Myocyte (in vitro differentiated cells): ENCODE data around the gene VSIG10L2. TPM values are rescaled to one million over a fixed set of nuclear protein-coding genes. Genes with fewer than 3 reads are reported as not detected.

Experiments used
- DNase-seq: peaks from one replicate; pipeline ENCODE4 v3.0.0-alpha.2; 2012; ENCODE audit warnings: low read depth
- total RNA-seq: library from RNA; depleted of rRNA; stranded (reverse); fragments of >200 nt; gene quantifications from 2 replicates; pipeline ENCODE4 v1.2.3, GENCODE V29; 2014

The VSIG10L2 gene
- total RNA-seq, 1 donor from 2014 or later, result not detected

- DNase-seq, result no peak
Measured at GRCh38 chr11:125946712-125947418, 1.0 kb downstream of the VSIG10L2 start.

DNA sequence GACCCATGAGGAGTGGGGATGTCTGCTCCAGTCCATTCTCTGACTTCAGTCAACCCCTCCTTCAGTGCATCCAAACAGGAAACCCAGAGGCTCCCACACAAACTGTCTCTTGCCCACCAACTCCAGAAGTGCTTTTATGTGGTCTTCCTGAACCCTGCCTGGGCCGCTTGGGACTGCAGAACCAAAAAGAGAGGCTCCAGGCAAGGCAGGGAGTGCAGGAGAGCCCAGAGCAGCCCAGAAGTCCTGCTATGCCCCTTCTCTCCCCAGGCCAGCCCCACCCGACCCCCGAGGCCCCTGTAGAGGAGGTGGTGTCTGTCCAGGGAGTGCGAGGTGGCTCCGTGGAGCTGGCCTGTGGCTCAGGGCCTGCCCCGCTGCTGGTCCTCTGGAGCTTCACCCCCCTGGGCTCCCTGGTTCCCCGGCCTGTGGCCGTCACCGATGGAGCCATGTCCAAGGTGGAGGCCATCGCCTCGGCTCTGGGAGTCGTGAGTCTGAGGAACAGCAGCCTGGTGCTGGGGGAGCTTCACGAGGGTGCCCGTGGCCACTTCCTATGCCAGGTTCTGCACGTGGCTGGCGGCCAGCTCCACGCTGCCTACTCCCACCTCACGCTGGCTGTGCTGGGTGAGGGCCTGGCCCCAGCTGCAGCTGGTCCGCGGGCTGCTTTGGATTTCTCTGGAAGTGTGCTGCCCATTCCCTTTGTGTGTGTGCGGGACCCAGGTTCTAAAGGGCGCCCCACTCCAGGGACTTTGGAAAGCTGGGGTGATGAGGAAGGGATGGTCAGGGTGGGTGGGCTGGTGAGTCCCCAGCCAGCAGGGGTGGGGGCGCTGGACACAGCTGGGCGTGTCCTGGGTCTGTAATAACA lies 1.8 kb downstream of the VSIG10L2 start:
- DNase-seq, result no peak

GRCh38 chr11:125948278-125949051 lies 2.6 kb downstream of the VSIG10L2 start:
- no peak for DNase-seq

DNA sequence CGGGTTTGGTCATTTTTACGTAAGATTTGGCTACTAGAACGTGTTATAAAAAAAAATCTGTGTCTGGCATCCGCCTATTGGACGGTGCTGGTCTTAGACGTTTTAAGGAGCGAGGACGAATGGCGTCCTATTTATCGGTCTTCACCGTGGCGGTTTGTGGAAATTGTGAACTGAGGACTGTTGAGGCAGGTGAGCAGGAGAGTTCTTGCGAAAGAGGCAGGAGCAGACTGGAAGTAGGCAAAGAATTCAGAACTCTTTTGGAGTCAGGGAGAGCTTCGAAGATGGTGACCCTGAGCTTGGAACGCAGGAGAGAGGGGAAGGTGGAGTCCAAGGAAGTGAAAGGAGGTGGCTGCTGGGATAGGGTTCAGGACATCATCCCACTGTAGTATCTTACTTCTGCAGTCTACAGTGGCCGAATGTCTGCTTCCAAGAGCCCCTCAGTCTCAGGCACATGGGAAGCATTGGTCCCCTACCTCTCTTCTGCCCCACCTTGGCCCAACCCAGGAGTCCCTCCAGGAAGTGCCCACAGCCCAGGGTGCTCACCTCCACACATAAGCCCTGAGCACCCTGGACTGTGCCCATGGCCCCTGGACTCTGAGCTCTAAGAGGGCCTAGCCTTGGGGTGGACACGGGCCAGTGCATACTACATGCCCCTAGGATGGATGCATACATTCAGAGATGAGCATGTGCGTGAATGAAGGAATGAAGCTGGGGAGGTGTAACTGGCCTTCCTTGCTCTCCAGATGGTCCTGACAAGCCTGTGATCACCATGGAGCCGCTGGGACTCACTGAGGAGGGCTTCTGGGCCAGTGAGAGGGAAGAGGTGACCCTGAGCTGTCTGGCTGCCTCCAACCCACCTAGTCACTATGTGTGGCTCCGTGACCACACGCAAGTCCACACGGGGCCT lies 3.7 kb downstream of the VSIG10L2 start:
- DNase-seq, result no peak

GRCh38 chr11:125950178-125950490 lies 4.3 kb downstream of the VSIG10L2 start:
- no peak for DNase-seq

GRCh38 chr11:125950696-125951651 lies 5.1 kb downstream of the VSIG10L2 start:
- DNase-seq, result no peak

DNA sequence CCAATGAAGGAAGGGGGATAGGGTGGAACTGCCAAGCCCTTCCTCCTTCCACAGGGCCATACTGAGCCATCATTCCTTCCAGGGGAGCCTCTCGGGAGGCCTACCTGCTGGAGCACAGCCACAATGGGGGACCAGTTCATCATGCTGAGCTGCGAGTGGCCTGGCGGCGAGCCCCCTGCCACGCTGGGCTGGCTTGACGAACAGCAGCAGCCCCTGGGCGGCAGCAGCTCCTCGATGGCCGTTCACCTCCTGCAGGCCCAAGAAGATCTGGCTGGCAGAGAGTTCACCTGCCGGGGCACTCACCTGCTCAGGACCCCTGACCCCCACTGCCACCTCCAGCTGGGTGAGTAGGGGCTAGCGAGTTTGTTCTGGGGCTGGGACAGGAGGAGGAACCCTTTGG lies 5.9 kb downstream of the VSIG10L2 start:
- DNase-seq, result no peak

GRCh38 chr11:125952559-125952958 lies 6.7 kb downstream of the VSIG10L2 start:
- no peak for DNase-seq

- no peak for DNase-seq
Measured at GRCh38 chr11:125952973-125953372, 7.1 kb downstream of the VSIG10L2 start.

- no peak for DNase-seq
Measured at GRCh38 chr11:125953401-125953935, 7.6 kb downstream of the VSIG10L2 start.

GRCh38 chr11:125954123-125954944 lies 8.5 kb downstream of the VSIG10L2 start:
- no peak for DNase-seq

GRCh38 chr11:125954945-125955640 lies 9.2 kb downstream of the VSIG10L2 start:
- no peak for DNase-seq

DNA sequence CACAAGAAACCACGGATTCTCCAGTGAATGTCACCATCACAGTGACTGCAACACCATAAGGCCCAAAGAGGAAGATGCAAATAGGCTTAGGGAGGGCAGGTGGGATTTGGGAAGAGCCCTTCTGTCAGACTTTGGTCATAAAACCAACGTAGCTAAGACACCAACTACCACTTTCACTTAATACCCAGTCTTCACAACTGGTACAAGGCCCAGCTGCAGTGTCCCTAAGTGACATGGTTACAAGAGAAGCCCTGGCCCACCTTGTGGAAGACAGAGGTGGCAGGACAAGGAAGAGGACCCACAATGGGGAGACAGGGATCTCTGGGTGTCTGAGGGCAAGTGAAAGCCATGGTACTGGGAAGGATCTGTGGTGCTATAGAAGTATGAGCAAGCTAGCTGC lies 10.0 kb downstream of the VSIG10L2 start:
- DNase-seq, result no peak

- DNase-seq, result peak; percentile 30
Measured at GRCh38 chr11:125956391-125957134, 10.7 kb downstream of the VSIG10L2 start.

GRCh38 chr11:125957618-125958332 lies 11.9 kb downstream of the VSIG10L2 start:
- DNase-seq, result no peak

- DNase-seq, result no peak
Measured at GRCh38 chr11:125958872-125959400, 13.1 kb downstream of the VSIG10L2 start.
